ENCODE results near the gene CCDC144A. TPM values are rescaled to one million over a fixed set of nuclear protein-coding genes. Genes with fewer than 3 reads are reported as not detected.
"Not testable (repeated sequence)": the region's sequence is repeated elsewhere in the genome, so short reads cannot be mapped to it uniquely, and the experiment has no call there.

CCDC144A gene
- total RNA-seq, 1 donor, result 4.3 TPM

- no peak for DNase-seq (ENCODE audit: low read depth in 2 of 3, low spot score in 2 of 3)
Observed at GRCh38 chr17:16817201-16817600, 127.2 kb downstream of the CCDC144A start.

GRCh38 chr17:16817940-16818339 lies 127.9 kb downstream of the CCDC144A start:
- not testable (repeated sequence) for DNase-seq (ENCODE audit: low read depth in 2 of 3, low spot score in 2 of 3)

- DNase-seq (ENCODE audit: low read depth in 2 of 3, low spot score in 2 of 3), result no peak
Observed at GRCh38 chr17:16818340-16818739, 128.3 kb downstream of the CCDC144A start.

- no peak for DNase-seq (ENCODE audit: low read depth in 2 of 3, low spot score in 2 of 3)
Observed at GRCh38 chr17:16818821-16819683, 129.0 kb downstream of the CCDC144A start.

- no peak for DNase-seq (ENCODE audit: low read depth in 2 of 3, low spot score in 2 of 3)
Observed at GRCh38 chr17:16820161-16820877, 130.3 kb downstream of the CCDC144A start.

- DNase-seq (ENCODE audit: low read depth in 2 of 3, low spot score in 2 of 3), result no peak
Observed at GRCh38 chr17:16820979-16821543, 131.0 kb downstream of the CCDC144A start.

GRCh38 chr17:16822133-16822532 lies 132.1 kb downstream of the CCDC144A start:
- not testable (repeated sequence) for DNase-seq (ENCODE audit: low read depth in 2 of 3, low spot score in 2 of 3)

- not testable (repeated sequence) for DNase-seq (ENCODE audit: low read depth in 2 of 3, low spot score in 2 of 3)
Observed at GRCh38 chr17:16823768-16824406, 133.8 kb downstream of the CCDC144A start.

Small RNA genes lying within 50 kb of the gene (small RNA-seq; reads per million reads assigned to genes)
- gene AC022596.1 (not detected), gene RNU6-405P (not detected)

Other genes with a start within 250 kb of the CCDC144A start
- gene LRRC75A, start 198.0 kb upstream of the CCDC144A start, total RNA-seq, result 11.0 TPM
- 3.2 TPM for gene ZNF287, start 121.0 kb upstream of the CCDC144A start, total RNA-seq
- gene ZNF624, start 36.4 kb upstream of the CCDC144A start, total RNA-seq, result 3.5 TPM